ENCODE results near the gene POP4. TPM values are rescaled to one million over a fixed set of nuclear protein-coding genes. Genes with fewer than 3 reads are reported as not detected.

Gene POP4
- total RNA-seq, 2 experiments from 2014 or later, result 134 to 137 TPM

GRCh38 chr19:29588095-29588494 is 18.0 kb upstream of the POP4 start:
- H3K27ac Mint-ChIP-seq, result no peak overlapping the region
- H3K9me3 Mint-ChIP-seq, result peaks cover 2% of the 10 kb centered on the region
- DNase-seq, result no peak
- peaks cover 19% of the 10 kb centered on the region for H3K4me1 Mint-ChIP-seq
- peaks cover 23% of the 10 kb centered on the region for H3K27me3 Mint-ChIP-seq
- no peak overlapping the region for H3K4me3 Mint-ChIP-seq
- H3K36me3 Mint-ChIP-seq, result no peaks in the 10 kb centered on the region

GRCh38 chr19:29590278-29590677 is 15.8 kb upstream of the POP4 start:
- peaks cover 28% of the 10 kb centered on the region for H3K27me3 Mint-ChIP-seq
- no peaks in the 10 kb centered on the region for H3K36me3 Mint-ChIP-seq
- no peak overlapping the region for H3K4me3 Mint-ChIP-seq
- H3K9me3 Mint-ChIP-seq, result peaks cover 2% of the 10 kb centered on the region
- no peak for DNase-seq
- peaks cover 10% of the 10 kb centered on the region for H3K4me1 Mint-ChIP-seq
- no peak overlapping the region for H3K27ac Mint-ChIP-seq

DNA sequence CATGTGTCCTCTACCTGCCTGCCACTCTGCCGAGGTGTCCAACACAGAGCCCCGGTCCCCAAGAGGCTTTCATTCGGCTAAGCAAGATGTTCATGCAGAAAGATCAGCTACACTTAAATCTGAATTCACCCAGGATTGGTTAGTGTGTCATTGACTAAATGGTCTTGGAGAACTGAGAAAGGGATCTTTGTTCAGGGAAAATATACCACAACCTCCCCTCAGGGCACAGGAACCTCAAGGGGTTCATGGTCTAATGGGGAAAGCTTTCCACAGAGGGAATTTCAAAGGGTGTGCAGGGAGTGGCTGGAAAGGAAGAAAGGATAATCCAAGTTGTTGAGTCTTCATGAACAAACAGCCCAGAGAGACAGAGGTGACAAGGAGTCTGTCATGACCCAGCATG is 14.4 kb upstream of the POP4 start:
- peaks cover 36% of the 10 kb centered on the region for H3K27me3 Mint-ChIP-seq
- DNase-seq, result no peak
- H3K9me3 Mint-ChIP-seq, result peaks cover 2% of the 10 kb centered on the region
- no peak overlapping the region for H3K27ac Mint-ChIP-seq
- no peaks in the 10 kb centered on the region for H3K36me3 Mint-ChIP-seq
- peaks cover 10% of the 10 kb centered on the region for H3K4me1 Mint-ChIP-seq
- no peak overlapping the region for H3K4me3 Mint-ChIP-seq

- peaks cover 39% of the 10 kb centered on the region for H3K27me3 Mint-ChIP-seq
- no peak overlapping the region for H3K4me3 Mint-ChIP-seq
- H3K27ac Mint-ChIP-seq, result no peak overlapping the region
- no peaks in the 10 kb centered on the region for H3K36me3 Mint-ChIP-seq
- no peak for DNase-seq
- H3K4me1 Mint-ChIP-seq, result peaks cover 3% of the 10 kb centered on the region
- H3K9me3 Mint-ChIP-seq, result peaks cover 2% of the 10 kb centered on the region
Measured at GRCh38 chr19:29593869-29594268, 12.2 kb upstream of the POP4 start.

GRCh38 chr19:29596080-29596727 is 9.9 kb upstream of the POP4 start:
- no peak overlapping the region for H3K4me3 Mint-ChIP-seq
- no peaks in the 10 kb centered on the region for H3K9me3 Mint-ChIP-seq
- no peaks in the 10 kb centered on the region for H3K36me3 Mint-ChIP-seq
- H3K27ac Mint-ChIP-seq, result no peak overlapping the region
- no peak for DNase-seq
- peaks cover 31% of the 10 kb centered on the region for H3K27me3 Mint-ChIP-seq
- peaks cover 3% of the 10 kb centered on the region for H3K4me1 Mint-ChIP-seq

- no peaks in the 10 kb centered on the region for H3K36me3 Mint-ChIP-seq
- peaks cover 29% of the 10 kb centered on the region for H3K27me3 Mint-ChIP-seq
Measured at GRCh38 chr19:29596885-29597525, 9.1 kb upstream of the POP4 start.

DNA sequence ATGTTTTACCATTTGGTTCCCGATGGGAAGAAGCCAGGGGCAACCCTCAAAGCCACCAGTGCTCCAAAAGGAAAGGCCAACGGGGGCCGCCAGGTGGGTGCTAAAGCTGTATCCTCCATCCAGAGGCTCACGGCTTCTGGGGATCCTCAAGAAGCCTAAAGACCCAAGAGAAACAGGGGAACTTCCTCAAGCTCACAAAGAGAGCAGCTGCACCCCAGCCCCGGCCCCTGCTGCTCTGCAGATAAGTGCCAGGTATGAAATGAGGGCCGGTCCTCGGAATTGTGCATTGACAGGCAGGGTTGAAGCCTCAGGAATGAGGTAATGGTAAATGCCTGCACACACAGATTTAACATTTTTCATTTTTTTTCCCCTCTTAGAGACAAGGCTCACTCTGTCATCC is 8.0 kb upstream of the POP4 start:
- Mint-ChIP-seq H3K4me3 (no peak overlapping the region), H3K4me1 (peaks cover 3% of the 10 kb centered on the region), H3K9me3 (no peaks in the 10 kb centered on the region), H3K36me3 (no peaks in the 10 kb centered on the region), H3K27me3 (peaks cover 23% of the 10 kb centered on the region), H3K27ac (no peak overlapping the region)
- no peak for DNase-seq

More at GRCh38 chr19:29596885-29597525, 9.1 kb upstream of the POP4 start:
- DNase-seq, result no peak
- no peak overlapping the region for H3K4me3 Mint-ChIP-seq
- H3K4me1 Mint-ChIP-seq, result peaks cover 3% of the 10 kb centered on the region
- H3K27ac Mint-ChIP-seq, result no peak overlapping the region
- no peaks in the 10 kb centered on the region for H3K9me3 Mint-ChIP-seq

DNA sequence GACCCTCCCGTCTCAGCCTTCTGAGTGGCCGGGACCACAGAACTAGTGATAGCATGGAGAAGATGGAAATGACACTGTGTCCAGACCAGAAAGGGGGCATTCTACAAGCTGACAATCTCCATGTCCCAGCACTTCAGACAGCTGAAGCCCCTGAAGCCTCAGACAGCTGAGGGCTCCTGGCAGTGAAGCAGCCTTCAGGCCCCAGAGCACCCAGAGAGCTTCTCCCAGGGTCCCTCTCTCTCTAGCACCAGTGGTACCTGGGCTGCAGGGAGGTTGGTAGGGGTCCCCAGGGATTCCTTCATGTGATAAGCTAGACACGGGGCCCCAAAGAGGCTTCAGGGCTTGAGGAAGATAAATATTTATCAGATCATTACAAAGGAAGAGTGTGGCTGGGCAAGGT is 7.6 kb upstream of the POP4 start:
- Mint-ChIP-seq H3K36me3 (no peaks in the 10 kb centered on the region), H3K27ac (no peak overlapping the region)

DNA sequence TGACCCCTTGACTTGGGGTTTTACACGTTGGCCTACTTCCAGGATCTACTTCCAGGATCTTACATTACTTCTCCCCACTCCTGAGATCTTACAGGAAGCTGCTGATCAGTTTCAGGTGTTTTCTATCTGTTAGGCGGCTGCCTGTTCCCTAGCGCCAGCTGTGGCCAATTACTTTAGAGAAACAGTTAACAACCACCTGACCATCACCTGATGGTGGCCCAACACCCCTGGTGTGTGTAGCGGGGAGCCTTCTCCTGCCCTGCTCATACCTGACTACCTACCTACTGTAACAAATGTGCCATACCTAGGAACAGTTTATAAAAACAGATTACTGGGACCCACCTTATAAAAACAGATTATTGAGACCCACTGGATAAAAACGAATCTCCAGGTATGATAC is 2.8 kb upstream of the POP4 start:
- Mint-ChIP-seq H3K27me3 (no peaks in the 10 kb centered on the region), H3K4me3 (no peak overlapping the region), H3K36me3 (no peaks in the 10 kb centered on the region), H3K27ac (no peak overlapping the region), H3K9me3 (no peaks in the 10 kb centered on the region), H3K4me1 (peaks cover 13% of the 10 kb centered on the region)
- no peak for DNase-seq

More for the DNA sequence above, 7.6 kb upstream of the POP4 start:
- Mint-ChIP-seq H3K9me3 (no peaks in the 10 kb centered on the region), H3K4me3 (no peak overlapping the region), H3K27me3 (peaks cover 20% of the 10 kb centered on the region), H3K4me1 (peaks cover 3% of the 10 kb centered on the region)
- no peak for DNase-seq

DNA sequence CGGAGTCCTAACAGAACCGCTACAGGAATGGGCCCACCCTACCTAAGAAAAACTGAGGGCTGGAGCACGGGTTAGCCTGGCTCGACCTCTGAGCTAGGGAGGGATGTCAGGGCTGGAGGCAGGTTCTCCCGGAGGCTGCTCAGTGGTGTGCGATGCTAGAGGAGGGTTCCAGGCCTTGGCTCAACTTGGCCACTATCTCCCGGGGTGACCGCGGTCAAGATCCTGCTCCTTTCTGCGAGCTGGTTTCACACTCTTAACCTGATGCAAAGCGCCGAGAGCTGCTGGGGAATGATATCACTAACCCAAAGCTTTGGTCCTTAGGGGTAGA is 301 bp downstream of the POP4 start:
- no peak for DNase-seq
- peak overlapping the region; percentile 97 for H3K4me3 Mint-ChIP-seq
- no peaks in the 10 kb centered on the region for H3K9me3 Mint-ChIP-seq
- peaks cover 6% of the 10 kb centered on the region for H3K36me3 Mint-ChIP-seq
- peaks cover 23% of the 10 kb centered on the region for H3K4me1 Mint-ChIP-seq
- H3K27me3 Mint-ChIP-seq, result no peaks in the 10 kb centered on the region
- H3K27ac Mint-ChIP-seq, result peak overlapping the region; percentile 99

DNA sequence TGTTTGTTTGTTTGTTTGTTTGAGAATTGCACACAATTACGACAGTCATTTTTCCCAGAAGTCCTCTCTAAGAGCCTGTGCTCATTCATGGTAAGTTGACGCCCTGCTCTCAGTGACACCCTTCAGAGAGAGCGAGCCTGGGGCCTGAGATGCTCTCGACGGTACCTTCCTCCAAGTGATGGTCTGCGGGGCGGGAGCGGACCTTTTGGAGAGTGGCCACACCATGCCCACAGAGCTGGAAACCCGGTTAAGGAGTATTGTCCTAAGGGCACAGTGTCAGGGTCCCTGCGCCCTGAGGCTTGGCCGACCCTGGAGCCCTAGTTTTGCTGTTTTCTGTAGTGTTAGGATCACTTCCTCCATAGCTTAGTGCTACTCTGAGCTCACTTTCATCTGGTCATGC is 3.6 kb downstream of the POP4 start:
- H3K4me3 Mint-ChIP-seq, result no peak overlapping the region
- no peak for DNase-seq
- no peaks in the 10 kb centered on the region for H3K9me3 Mint-ChIP-seq
- no peaks in the 10 kb centered on the region for H3K27me3 Mint-ChIP-seq
- H3K36me3 Mint-ChIP-seq, result peaks cover 18% of the 10 kb centered on the region
- no peak overlapping the region for H3K27ac Mint-ChIP-seq
- peaks cover 24% of the 10 kb centered on the region for H3K4me1 Mint-ChIP-seq

DNA sequence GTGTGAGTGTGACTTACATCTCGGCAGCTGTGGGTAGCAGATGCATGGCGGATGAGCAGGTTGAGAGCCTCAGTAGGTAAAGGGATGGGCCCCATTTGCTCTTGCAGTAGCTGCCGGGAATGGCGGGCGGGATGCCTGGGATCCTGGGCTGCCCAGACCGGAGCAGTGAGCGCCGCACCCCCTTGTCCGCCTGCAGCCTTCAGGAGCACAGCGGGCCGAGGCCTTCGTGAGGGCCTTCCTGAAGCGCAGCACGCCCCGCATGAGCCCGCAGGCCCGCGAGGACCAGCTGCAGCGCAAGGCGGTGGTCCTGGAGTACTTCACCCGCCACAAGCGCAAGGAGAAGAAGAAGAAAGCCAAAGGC is 4.1 kb downstream of the POP4 start:
- no peaks in the 10 kb centered on the region for H3K27me3 Mint-ChIP-seq
- no peak overlapping the region for H3K27ac Mint-ChIP-seq
- no peak overlapping the region for H3K4me3 Mint-ChIP-seq
- H3K9me3 Mint-ChIP-seq, result no peaks in the 10 kb centered on the region
- peaks cover 21% of the 10 kb centered on the region for H3K4me1 Mint-ChIP-seq
- no peak for DNase-seq
- H3K36me3 Mint-ChIP-seq, result peaks cover 20% of the 10 kb centered on the region

DNA sequence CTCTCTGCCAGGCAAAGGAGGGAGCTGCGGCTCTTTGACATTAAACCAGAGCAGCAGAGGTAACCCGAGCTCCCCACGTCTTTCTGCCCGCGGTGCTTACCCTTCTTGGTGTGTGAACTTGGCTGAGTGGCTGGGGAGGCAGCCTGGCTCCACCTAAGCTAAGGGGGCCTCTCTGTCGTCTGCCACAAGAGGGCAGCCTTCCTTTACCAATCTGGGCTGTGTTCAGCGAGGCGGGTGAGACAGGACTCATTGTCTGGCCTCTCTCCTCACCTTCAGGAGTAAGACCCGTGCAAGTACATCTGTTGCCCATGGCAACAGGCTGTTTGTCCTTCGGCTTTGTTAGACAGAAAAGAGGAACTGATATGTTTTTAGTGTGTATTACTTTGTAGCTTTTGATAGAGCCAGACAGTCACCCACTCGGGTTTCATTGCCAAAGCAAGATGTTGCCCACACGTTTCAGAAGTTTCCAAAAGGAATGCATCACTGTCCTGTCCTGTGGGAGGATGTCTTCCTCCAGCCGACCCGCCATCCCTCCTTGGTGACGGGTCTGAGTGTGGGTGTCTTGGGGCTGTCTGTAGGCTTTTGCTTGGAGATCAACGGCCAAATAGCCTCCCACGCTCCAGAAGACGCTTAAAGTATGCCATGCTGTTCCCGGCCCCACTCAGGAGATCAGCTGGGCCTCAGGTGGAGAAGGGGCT is 4.6 kb downstream of the POP4 start:
- H3K27me3 Mint-ChIP-seq, result no peaks in the 10 kb centered on the region
- H3K9me3 Mint-ChIP-seq, result no peaks in the 10 kb centered on the region
- H3K4me1 Mint-ChIP-seq, result peaks cover 21% of the 10 kb centered on the region
- DNase-seq, result peak; percentile 81
- peak overlapping the region; percentile 67 for H3K27ac Mint-ChIP-seq
- no peak overlapping the region for H3K4me3 Mint-ChIP-seq
- H3K36me3 Mint-ChIP-seq, result peaks cover 20% of the 10 kb centered on the region

DNA sequence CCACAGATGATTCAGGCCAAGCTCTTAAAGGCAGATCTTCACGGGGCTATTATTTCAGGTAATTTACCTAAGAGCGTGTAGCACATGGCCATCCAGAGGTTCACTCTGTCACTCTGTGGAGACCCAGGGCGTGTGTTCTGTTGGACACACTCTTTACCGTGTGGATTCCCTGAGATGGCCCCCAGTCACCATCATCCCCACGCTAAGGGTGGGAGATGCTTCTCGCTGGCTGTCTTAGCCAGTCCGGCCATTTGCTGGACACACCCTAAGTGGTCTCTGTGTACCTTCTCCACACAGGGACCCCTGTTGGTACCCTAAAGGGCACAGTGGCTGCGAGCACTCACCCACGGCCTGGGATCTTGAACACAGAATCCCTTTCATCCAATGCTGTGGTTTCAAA is 6.0 kb downstream of the POP4 start:
- H3K27ac Mint-ChIP-seq, result peak overlapping the region; percentile 10
- H3K4me3 Mint-ChIP-seq, result no peak overlapping the region
- H3K4me1 Mint-ChIP-seq, result peaks cover 16% of the 10 kb centered on the region
- no peaks in the 10 kb centered on the region for H3K9me3 Mint-ChIP-seq
- DNase-seq, result no peak
- peaks cover 20% of the 10 kb centered on the region for H3K36me3 Mint-ChIP-seq
- H3K27me3 Mint-ChIP-seq, result no peaks in the 10 kb centered on the region

DNA sequence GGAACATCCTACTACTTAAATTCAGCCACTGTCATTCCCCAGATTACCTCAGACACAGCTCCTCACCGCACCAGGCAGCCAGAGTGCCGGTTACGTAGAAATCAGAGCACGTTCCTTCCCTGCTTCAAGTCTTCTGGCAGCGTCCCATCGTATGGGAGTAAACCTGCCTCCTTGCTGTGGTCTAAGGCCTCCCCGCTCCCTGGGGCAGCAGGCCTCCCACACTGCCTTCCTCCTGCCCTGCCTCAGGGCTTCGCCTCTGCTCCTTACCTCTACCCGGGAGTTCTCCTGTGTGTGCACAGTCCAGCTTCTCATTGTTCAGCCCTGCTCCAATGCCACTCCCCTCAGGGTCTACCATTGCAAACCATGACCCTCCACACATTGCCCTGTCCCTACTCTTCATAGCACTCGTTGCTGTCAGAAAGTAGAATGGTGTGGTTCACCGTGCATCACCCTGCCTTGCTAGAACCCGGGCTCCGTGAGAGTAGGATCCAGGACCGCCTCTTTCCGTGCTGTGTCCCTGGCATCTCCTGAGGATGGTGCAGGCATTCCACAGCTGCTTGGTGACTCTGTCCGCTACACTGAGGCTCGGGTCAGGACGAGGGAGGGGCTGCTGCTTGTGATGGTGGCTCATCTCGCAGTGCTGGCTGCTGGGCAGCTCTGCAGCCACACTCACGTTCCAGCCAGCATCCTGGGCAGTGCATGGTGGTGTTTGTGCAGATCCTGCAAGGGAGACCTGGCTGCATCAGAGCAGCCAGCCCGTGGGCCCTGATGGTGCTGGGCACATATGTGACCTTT is 6.9 kb downstream of the POP4 start:
- Mint-ChIP-seq H3K4me3 (no peak overlapping the region), H3K9me3 (no peaks in the 10 kb centered on the region), H3K4me1 (peaks cover 14% of the 10 kb centered on the region), H3K27me3 (no peaks in the 10 kb centered on the region), H3K36me3 (peaks cover 20% of the 10 kb centered on the region), H3K27ac (no peak overlapping the region)
- no peak for DNase-seq
